ENCODE results near the gene CADM2. TPM values are rescaled to one million over a fixed set of nuclear protein-coding genes. Genes with fewer than 3 reads are reported as not detected.

CADM2 gene
- total and polyA plus RNA-seq, 2 donors (not counting 3 experiments of a cell fraction or from before 2014, with no cell fraction given): not detected

DNA sequence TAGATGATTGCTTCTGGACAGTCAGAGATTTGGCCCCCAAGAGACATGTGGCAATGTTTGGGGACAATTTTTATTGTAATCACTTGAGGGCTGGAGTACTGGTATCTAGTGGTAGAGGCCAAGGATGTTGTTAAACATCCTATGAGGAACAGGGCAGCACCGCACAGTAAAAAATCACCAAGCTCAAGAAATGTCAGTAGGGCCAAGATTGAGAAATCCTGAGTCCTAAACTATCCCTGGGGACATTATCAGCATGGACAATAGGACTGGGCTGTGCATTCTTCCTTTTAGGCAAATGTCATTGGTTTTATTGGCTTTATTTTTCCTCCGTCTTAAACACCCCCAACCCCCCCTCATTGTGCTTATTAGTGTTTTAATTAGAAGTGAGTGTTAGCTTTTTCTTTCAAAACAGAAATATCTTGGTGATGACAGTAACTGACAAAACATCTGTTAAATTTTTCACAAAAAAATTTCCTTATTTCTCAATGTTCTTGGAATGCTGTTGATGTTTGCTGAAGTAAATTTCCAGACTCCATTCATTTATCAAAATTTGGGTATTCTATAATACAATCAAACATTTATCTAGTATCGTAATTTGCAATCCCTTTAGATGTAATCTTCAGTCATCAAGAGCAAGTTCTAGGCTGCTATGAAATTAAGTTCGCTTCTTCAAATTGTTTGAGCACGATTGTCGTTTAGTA, 1087.8 kb downstream of the CADM2 start:
- Histone ChIP-seq H3K4me1 (ENCODE audit: control insufficient read depth, extremely low read depth, insufficient read depth, low read length) (no peaks in the 10 kb centered on the region), H3K27ac (ENCODE audit: insufficient read depth, low read depth, low read length) (no peak overlapping the region), H3K4me3 (replicated peaks in 1 of 3; ENCODE audit: insufficient read depth in 1 of 3, low read depth in 1 of 3, low read length in 3 of 3) (no peak overlapping the region), H2AFZ (ENCODE audit: low read depth, low read length) (no peak overlapping the region), H3K9me3 (replicated peaks; ENCODE audit: control insufficient read depth, insufficient read depth, low read length) (peaks cover 2% of the 10 kb centered on the region), H3K79me2 (ENCODE audit: control insufficient read depth, insufficient read depth, low read length) (no peaks in the 10 kb centered on the region), H3K36me3 (ENCODE audit: control insufficient read depth in 2 of 2, extremely low read depth in 1 of 2, insufficient read depth in 2 of 2, low read length in 2 of 2) (no peaks in the 10 kb centered on the region), H3K27me3 (ENCODE audit: control insufficient read depth in 2 of 2, insufficient read depth in 2 of 2, low read length in 2 of 2) (no peaks in the 10 kb centered on the region), H3K9ac (replicated peaks; ENCODE audit: extremely low read depth, insufficient read depth, low read length) (no peak overlapping the region), H3K4me2 (ENCODE audit: insufficient read depth, low read length) (no peak overlapping the region), H4K20me1 (replicated peaks; ENCODE audit: control insufficient read depth, extremely low read depth, insufficient read depth, low read length) (no peaks in the 10 kb centered on the region), H3K9me1 (replicated peaks; ENCODE audit: control insufficient read depth, extremely low read depth, insufficient read depth, low read length) (no peaks in the 10 kb centered on the region)
- dilution Hi-C loops (cut with MboI; ENCODE audit: extremely low pct_ligation_motif_present, low sequenced_read_pairs): no loop called here
- DNase-seq (ENCODE audit: low read depth, low spot score) (no peak), FAIRE-seq (no peak)
- intact Hi-C loops (cut with micrococcal nuclease): no loop called here
- ChIA-PET POLR2A (no interaction called here), CTCF (no interaction called here)
- BruUV-seq (replicated peaks): no TSS peak
- no peak for TF ChIP-seq MAX (IDR thresholded peaks at IDR 0.05; ENCODE audit: insufficient read depth, insufficient read length)
- no peak for TF ChIP-seq POLR2A (IDR thresholded peaks at IDR 0.05; ENCODE audit: low read depth, low read length)
- TF ChIP-seq JUN (IDR thresholded peaks at IDR 0.05; ENCODE audit: borderline replicate concordance, insufficient read depth, insufficient read length, low read depth): no peak
- TF ChIP-seq, protein P1, sequence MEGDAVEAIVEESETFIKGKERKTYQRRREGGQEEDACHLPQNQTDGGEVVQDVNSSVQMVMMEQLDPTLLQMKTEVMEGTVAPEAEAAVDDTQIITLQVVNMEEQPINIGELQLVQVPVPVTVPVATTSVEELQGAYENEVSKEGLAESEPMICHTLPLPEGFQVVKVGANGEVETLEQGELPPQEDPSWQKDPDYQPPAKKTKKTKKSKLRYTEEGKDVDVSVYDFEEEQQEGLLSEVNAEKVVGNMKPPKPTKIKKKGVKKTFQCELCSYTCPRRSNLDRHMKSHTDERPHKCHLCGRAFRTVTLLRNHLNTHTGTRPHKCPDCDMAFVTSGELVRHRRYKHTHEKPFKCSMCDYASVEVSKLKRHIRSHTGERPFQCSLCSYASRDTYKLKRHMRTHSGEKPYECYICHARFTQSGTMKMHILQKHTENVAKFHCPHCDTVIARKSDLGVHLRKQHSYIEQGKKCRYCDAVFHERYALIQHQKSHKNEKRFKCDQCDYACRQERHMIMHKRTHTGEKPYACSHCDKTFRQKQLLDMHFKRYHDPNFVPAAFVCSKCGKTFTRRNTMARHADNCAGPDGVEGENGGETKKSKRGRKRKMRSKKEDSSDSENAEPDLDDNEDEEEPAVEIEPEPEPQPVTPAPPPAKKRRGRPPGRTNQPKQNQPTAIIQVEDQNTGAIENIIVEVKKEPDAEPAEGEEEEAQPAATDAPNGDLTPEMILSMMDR (IDR thresholded peaks at IDR 0.05; ENCODE audit: extremely low read depth in 1 of 2, insufficient read depth in 1 of 2, low read depth in 1 of 2, low read length in 2 of 2): no peak
- no peak for TF ChIP-seq FOS (IDR thresholded peaks at IDR 0.05; ENCODE audit: borderline replicate concordance, insufficient read depth, low read length)
- TF ChIP-seq GATA2 (IDR thresholded peaks at IDR 0.05; ENCODE audit: insufficient read depth, insufficient read length, low read depth, low read length): no peak
- TF ChIP-seq EZH2 (IDR thresholded peaks at IDR 0.05; ENCODE audit: borderline replicate concordance, low read depth, low read length, severe bottlenecking): no peak
- no peak for TF ChIP-seq POLR2AphosphoS5 (IDR thresholded peaks at IDR 0.05; ENCODE audit: insufficient read depth, low read depth, low read length)
- TF ChIP-seq MYC (IDR thresholded peaks at IDR 0.05; ENCODE audit: low read depth, low read length): no peak
